T-cell (primary cell): ENCODE data around the gene ELFN2. TPM values are rescaled to one million over a fixed set of nuclear protein-coding genes. Genes with fewer than 3 reads are reported as not detected.
"Not testable (repeated sequence)": the region's sequence is repeated elsewhere in the genome, so short reads cannot be mapped to it uniquely, and the experiment has no call there.

ENCODE experiments used
- ATAC-seq, 4 experiments: fragments of 200-7000 bp in 3 of 4; fragments of 150-1000 bp in 1 of 4; cut with Tn5 transposase; replicated peaks in 1 of 4; 1 replicate in 3 of 4; 2 replicates in 1 of 4; pipeline ENCODE4 v1.10.0; 2021; ENCODE audit warnings: moderate library complexity in 3 of 4, mild to moderate bottlenecking in 2 of 4, moderate number of reproducible peaks in 1 of 4
- CTCF ChIA-PET, 2 donors: fragments of 300-600 bp; sonication (Branson Sonifier 250); formaldehyde crosslinking; loops; one replicate each; lab custom pipeline; 2022; ENCODE audit warnings: antibody characterized with exemption in 2 of 2; lab: Charles Lee
- POLR2A ChIA-PET, 2 donors: fragments of 300-600 bp; sonication (Branson Sonifier 250); formaldehyde crosslinking; loops; one replicate each; lab custom pipeline; 2022; ENCODE audit warnings: antibody characterized with exemption in 2 of 2; lab: Charles Lee
- DNase-seq, 35 experiments: peaks; one replicate each; pipeline versions ENCODE4 v3.0.0 to v3.0.0-alpha.2; 2013 to 2023
- H3K27ac ChIP-seq: one replicate; pipeline ENCODE4 v1.5.1; 2013; ENCODE audit warnings: low read length
- H3K27me3 ChIP-seq, 2 experiments: replicated peaks in 1 of 2; 1 replicate in 1 of 2; 2 replicates in 1 of 2; pipeline versions ENCODE4 v1.6.1 to v1.7.0; 2013; ENCODE audit warnings: low read length in 1 of 2, mixed read lengths in 1 of 2; ENCODE audit not compliant: control insufficient read depth in 2 of 2, insufficient read depth in 2 of 2; ENCODE audit errors: extremely low read depth in 1 of 2
- H3K36me3 ChIP-seq, 2 donors: 1 replicate in 1 of 2; 2 replicates in 1 of 2; pipeline versions ENCODE4 v1.6.1 to v1.7.0; 2013; ENCODE audit warnings: low read length in 1 of 2; ENCODE audit not compliant: control insufficient read depth in 2 of 2, insufficient read depth in 1 of 2; ENCODE audit errors: extremely low read depth in 1 of 2
- H3K4me1 ChIP-seq, 2 experiments: 1 replicate in 1 of 2; 2 replicates in 1 of 2; pipeline versions ENCODE4 v1.6.1 to v1.7.0; 2013; ENCODE audit warnings: low read length in 2 of 2, mixed read lengths in 1 of 2; ENCODE audit not compliant: insufficient read depth in 2 of 2, control insufficient read depth in 1 of 2; ENCODE audit errors: extremely low read depth in 1 of 2
- H3K4me3 ChIP-seq, 2 donors: 1 replicate in 1 of 2; 2 replicates in 1 of 2; pipeline versions ENCODE4 v1.5.1 to v1.7.0; 2013; ENCODE audit warnings: mild to moderate bottlenecking in 2 of 2, low read length in 1 of 2, moderate library complexity in 1 of 2; ENCODE audit not compliant: control insufficient read depth in 1 of 2; ENCODE audit errors: extremely low read depth in 1 of 2
- H3K9me3 ChIP-seq: 2 replicates; pipeline ENCODE4 v1.7.0; 2013
- H3K27ac Mint-ChIP-seq, 2 donors: one replicate each; pipeline ENCODE4 v1.8.0; 2020 to 2021; ENCODE audit warnings: mild to moderate bottlenecking in 2 of 2, mixed read lengths in 2 of 2
- H3K27me3 Mint-ChIP-seq, 2 donors: one replicate each; pipeline ENCODE4 v1.8.0; 2021 to 2022; ENCODE audit warnings: mixed read lengths in 2 of 2
- H3K36me3 Mint-ChIP-seq: one replicate; pipeline ENCODE4 v1.8.0; 2021; ENCODE audit warnings: mixed read lengths
- H3K4me1 Mint-ChIP-seq, 3 donors: one replicate each; pipeline ENCODE4 v1.8.0; 2020 to 2022; ENCODE audit warnings: mixed read lengths in 3 of 3, mild to moderate bottlenecking in 1 of 3
- H3K4me3 Mint-ChIP-seq, 3 donors: one replicate each; pipeline ENCODE4 v1.8.0; 2020 to 2022; ENCODE audit warnings: mild to moderate bottlenecking in 3 of 3, mixed read lengths in 3 of 3, moderate library complexity in 3 of 3
- H3K9me3 Mint-ChIP-seq, 3 donors: one replicate each; pipeline ENCODE4 v1.8.0; 2020 to 2022; ENCODE audit warnings: mixed read lengths in 3 of 3
- WGBS: methylation state at CpG from one replicate; pipeline ENCODE4 v1.1.5; 2013; ENCODE audit warnings: missing lambda C conversion rate; ENCODE audit not compliant: insufficient coverage; 5-methylcytosine and 5-hydroxymethylcytosine counted together
- total RNA-seq, 35 experiments: library from RNA in 6 of 35; stranded (reverse) in 6 of 35; fragments of 120-200 nt in 1 of 35; gene quantifications; one replicate each; pipeline versions ENCODE4 v1.2.1 to v1.2.4 and lab custom pipeline; 2013 to 2026

Gene ELFN2
- total RNA-seq, 5 donors from 2014 or later (not counting 1 experiment from before 2014, with no cell fraction given): 0.09 to 0.88 (median 0.70) TPM

DNA sequence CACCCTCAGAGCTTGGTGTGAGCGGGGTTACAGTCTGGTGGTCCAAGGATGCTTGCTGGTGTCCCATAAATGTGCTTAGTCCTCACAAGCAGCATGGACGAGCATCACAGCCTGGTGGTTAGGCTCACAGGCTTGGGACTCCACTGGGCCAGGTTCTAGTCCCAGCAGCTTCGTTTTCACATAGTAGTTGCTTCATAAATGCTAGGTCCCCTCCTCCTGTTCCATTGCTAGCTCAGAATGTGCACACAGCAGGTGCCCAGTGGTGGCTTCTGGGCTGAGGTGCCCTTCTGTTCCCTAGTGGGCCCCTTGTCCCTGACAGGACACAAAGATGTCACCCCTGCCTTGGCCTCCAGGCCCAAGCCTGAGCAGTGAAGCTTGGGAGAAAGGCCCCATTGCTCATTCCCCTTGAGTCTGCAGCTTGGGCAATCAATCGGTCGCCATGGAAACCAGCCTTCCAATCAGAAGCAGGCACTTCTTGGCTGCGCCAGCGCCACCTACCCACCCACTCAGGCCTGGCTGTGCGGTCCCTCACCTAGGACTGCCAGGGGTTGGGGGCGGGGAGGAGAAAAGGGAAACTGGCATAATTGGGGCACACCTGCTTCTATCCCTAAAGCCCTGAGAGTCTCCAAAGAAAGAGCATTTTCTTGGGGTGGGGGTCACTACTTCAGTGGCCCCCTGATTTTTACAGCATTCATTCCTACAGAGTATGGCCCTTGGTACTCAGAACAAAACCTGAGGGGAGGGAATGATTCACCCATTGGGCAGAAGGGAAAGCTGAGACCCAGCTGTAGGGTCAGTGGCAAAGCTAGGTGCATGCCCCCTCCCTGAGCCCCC is 96.9 kb downstream of the ELFN2 start:
- peak in 4 of 35 experiments; percentile 12 to 59 (median 21) for DNase-seq
- CTCF ChIA-PET: no interaction called here

DNA sequence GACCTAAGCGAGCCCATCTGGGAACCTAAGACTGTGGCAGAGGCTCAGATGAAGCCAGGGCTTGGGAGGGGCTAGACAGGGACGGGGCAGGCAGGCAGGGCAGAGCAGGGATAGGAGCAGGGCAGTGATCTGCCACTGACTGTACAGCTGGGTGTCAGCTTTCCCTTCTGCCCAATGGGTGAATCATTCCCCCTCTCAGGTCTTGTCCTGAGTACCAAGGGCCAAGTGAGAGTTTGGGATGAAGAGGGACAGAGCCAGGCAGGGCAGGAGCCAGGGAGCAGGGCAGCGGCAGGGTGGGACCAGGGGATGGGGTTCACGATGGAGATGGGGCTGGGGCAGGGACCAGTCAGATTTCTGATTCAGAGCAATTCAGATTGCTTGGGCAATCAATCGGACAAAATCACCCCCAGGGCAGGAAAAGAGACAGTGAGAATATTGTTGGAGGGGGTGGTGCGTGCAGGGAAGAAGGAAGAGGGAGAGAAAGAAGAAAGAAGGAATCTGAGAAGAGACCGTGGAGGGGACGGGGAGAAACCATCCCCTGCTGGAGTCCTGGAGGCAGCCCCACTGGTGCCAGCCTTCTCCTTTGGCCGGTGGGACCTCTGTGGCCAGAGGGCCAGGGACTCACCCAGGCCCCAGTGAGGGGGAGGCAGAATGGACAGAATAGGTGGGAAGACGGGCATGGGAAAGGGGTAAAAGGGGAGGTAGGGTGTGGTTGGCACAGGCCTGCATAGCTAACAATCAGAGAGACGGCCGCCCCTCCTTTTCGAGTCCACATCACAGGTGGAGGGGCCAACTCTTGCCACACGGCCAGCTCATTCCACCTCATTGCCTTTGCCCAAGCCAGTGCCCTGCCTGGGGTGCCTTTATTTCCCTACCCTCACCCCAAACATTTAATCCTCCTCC is 97.8 kb downstream of the ELFN2 start:
- no peak for DNase-seq
- Mint-ChIP-seq H3K27me3 (peaks cover 38 to 66% of the 10 kb centered on the region in 2 donors), H3K36me3 (no peaks in the 10 kb centered on the region), H3K9me3 (no peaks in the 10 kb centered on the region), H3K27ac (peak overlapping the region in 1 of 2 donors; percentile 11), H3K4me1 (peaks cover 5 to 9% (median 7%) of the 10 kb centered on the region in 3 donors), H3K4me3 (no peak overlapping the region)
- no peaks in the 10 kb centered on the region for H3K9me3 ChIP-seq
- no peak overlapping the region for H3K27ac ChIP-seq
- POLR2A ChIA-PET: no interaction called here
- CTCF ChIA-PET: no interaction called here
- H3K4me1 ChIP-seq: peaks cover 0 to 17% of the 10 kb centered on the region in 2 experiments
- peaks cover 8 to 96% of the 10 kb centered on the region in 2 experiments for H3K27me3 ChIP-seq
- no peaks in the 10 kb centered on the region for H3K36me3 ChIP-seq
- no peak for ATAC-seq
- 77% methylated on average over 12 of the region's 14 CpGs for WGBS
- H3K4me3 ChIP-seq: no peak overlapping the region

More for the DNA sequence above, 96.9 kb downstream of the ELFN2 start:
- Mint-ChIP-seq H3K4me1 (peaks cover 10 to 15% (median 12%) of the 10 kb centered on the region in 3 donors), H3K27me3 (peaks cover 43 to 71% of the 10 kb centered on the region in 2 donors), H3K36me3 (no peaks in the 10 kb centered on the region), H3K27ac (no peak overlapping the region), H3K4me3 (no peak overlapping the region), H3K9me3 (no peaks in the 10 kb centered on the region)
- peaks cover 13 to 96% of the 10 kb centered on the region in 2 experiments for H3K27me3 ChIP-seq
- H3K4me3 ChIP-seq: no peak overlapping the region
- H3K4me1 ChIP-seq: peaks cover 0 to 16% of the 10 kb centered on the region in 2 experiments
- WGBS: 71% methylated on average over 3 of the region's 9 CpGs
- no peak overlapping the region for H3K27ac ChIP-seq
- peak in 1 of 4 experiments; percentile 35 for ATAC-seq
- no peaks in the 10 kb centered on the region for H3K9me3 ChIP-seq
- POLR2A ChIA-PET: no interaction called here
- H3K36me3 ChIP-seq: no peaks in the 10 kb centered on the region

DNA sequence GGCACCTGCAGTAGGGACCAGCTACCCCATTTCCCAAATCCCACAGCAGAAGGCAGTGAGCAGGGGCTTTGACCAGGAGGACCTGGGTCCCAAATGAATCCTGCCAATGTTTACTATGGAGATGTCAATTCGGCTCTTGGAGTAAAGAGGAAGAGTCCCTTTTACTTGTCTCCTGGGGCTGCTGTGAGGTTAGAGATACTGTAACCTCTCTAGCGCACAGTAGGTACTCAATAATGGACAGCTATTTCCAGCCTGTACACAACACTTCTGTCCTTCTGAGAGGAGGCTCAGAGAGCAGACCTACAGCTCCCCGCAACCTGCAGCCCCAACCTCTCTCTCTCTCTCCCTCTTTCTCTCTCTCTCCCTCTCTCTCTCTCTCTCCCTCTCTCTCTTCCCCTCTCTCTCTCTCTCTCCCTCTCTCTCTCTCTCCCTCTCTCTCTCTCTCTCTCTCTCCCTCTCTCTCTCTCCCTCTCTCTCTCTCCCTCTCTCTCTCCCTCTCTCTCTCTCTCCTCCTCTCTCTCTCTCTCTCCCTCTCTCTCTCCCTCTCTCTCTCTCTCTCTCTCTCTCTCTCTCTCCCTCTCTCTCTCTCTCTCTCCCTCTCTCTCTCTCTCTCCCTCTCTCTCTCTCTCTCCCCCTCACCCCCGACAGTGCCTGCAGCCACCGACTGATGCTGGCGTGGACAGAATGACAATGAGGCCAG is 98.6 kb downstream of the ELFN2 start:
- H3K9me3 ChIP-seq, DNase-seq, H3K4me3 ChIP-seq, ATAC-seq, H3K9me3 Mint-ChIP-seq, H3K27ac Mint-ChIP-seq, H3K36me3 Mint-ChIP-seq, H3K4me3 Mint-ChIP-seq, H3K4me1 Mint-ChIP-seq, POLR2A ChIA-PET, H3K36me3 ChIP-seq, H3K27ac ChIP-seq, CTCF ChIA-PET: not testable (repeated sequence)
- 70% methylated on average over 2 of the region's 6 CpGs for WGBS
- H3K4me1 ChIP-seq: peaks cover 0 to 16% of the 10 kb centered on the region in 2 experiments
- peaks cover 39 to 67% of the 10 kb centered on the region in 2 donors for H3K27me3 Mint-ChIP-seq
- peaks cover 5 to 96% of the 10 kb centered on the region in 2 experiments for H3K27me3 ChIP-seq

DNA sequence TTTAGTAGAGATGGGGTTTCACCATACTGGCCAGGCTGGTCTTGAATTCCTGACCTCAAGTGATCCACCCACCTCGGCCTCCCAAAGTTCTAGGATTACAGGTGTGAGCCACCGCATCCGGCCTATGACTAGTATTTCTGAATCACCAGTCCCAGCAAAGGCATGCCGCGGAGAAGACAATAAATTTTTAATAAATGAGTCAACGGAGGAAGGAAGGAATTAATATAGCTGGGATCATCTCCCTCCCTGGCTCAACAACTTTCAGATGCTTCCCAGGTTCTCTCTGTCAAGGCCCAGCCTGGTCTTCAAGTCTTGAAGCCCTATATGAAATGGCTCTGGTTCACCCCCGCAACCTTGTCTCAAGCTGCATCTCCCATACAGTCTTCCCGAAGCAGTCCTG is 99.3 kb downstream of the ELFN2 start:
- Histone ChIP-seq H3K9me3 (no peaks in the 10 kb centered on the region), H3K36me3 (no peaks in the 10 kb centered on the region), H3K4me1 (peaks cover 0 to 16% of the 10 kb centered on the region in 2 experiments), H3K27me3 (peaks cover 4 to 94% of the 10 kb centered on the region in 2 experiments), H3K4me3 (no peak overlapping the region), H3K27ac (no peak overlapping the region)
- WGBS: 93% methylated on average over 5 of the region's 8 CpGs
- ATAC-seq (no peak), DNase-seq (no peak)
- Mint-ChIP-seq H3K9me3 (no peaks in the 10 kb centered on the region), H3K27me3 (peaks cover 40 to 68% of the 10 kb centered on the region in 2 donors), H3K4me1 (peaks cover 0 to 5% (median 4%) of the 10 kb centered on the region in 3 donors), H3K4me3 (no peak overlapping the region), H3K36me3 (no peaks in the 10 kb centered on the region), H3K27ac (no peak overlapping the region)
- POLR2A ChIA-PET: no interaction called here
- CTCF ChIA-PET: interaction anchor here in 1 of 2 donors (0.7 kb wide), 1 partner anchor 301 kb away, joined by 3 read pairs; no protein-coding TSS in a partner anchor

DNA sequence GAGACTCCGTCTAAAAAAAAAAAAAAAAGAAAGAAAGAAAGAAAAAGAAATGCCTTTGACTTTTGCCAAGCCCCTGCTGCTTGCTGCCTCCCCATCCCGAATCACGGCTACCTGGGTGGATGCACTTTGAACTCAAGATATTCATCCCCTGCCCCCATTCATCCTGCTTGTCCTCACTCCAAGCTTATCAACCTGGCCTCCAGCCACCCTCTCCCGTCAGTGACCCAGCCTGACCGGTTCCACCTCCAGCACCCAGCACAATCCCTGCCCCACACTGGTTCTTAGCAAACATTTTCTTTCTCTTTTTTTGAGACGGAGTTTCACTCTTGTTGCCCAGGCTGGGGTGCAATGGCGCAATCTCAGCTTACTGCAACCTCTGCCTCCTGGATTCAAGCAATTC is 100.6 kb downstream of the ELFN2 start:
- Histone ChIP-seq H3K36me3 (no peaks in the 10 kb centered on the region), H3K4me3 (no peak overlapping the region), H3K27ac (no peak overlapping the region), H3K27me3 (peaks cover 4 to 84% of the 10 kb centered on the region in 2 experiments), H3K9me3 (no peaks in the 10 kb centered on the region), H3K4me1 (peaks cover 0 to 16% of the 10 kb centered on the region in 2 experiments)
- peak overlapping the region in 1 of 2 donors; percentile 62 for H3K27ac Mint-ChIP-seq
- H3K36me3 Mint-ChIP-seq: no peaks in the 10 kb centered on the region
- no peak for ATAC-seq
- ChIA-PET POLR2A (no interaction called here), CTCF (no interaction called here)
- no peak for DNase-seq
- H3K9me3 Mint-ChIP-seq: no peaks in the 10 kb centered on the region
- H3K4me3 Mint-ChIP-seq: peak overlapping the region in 1 of 3 donors; percentile 45
- peaks cover 0 to 4% (median 0%) of the 10 kb centered on the region in 3 donors for H3K4me1 Mint-ChIP-seq
- H3K27me3 Mint-ChIP-seq: peaks cover 29 to 62% of the 10 kb centered on the region in 2 donors
- WGBS: 85% methylated on average over 2 of the region's 7 CpGs
